C4-2B (cell line): ENCODE measurements around the gene PCDH9.

Source experiments
- H3K27ac ChIP-seq: fragments of 450-650 bp; 2 replicates; pipeline ENCODE4 v1.5.1; 2017
- CTCF ChIP-seq: fragments of 450-650 bp; conservative IDR thresholded peaks from 2 replicates; pipeline ENCODE4 v1.5.1; 2017; ENCODE audit warnings: mild to moderate bottlenecking
- ZFX ChIP-seq: fragments of 450-650 bp; IDR thresholded peaks from 2 replicates; pipeline ENCODE4 v1.6.1; 2017

The PCDH9 gene

GRCh38 chr13:66469745-66470144, 760.4 kb downstream of the PCDH9 start:
- no peak overlapping the region for H3K27ac ChIP-seq
- TF ChIP-seq CTCF (no peak), ZFX (no peak)

- TF ChIP-seq ZFX, result no peak
- TF ChIP-seq CTCF, result no peak
- H3K27ac ChIP-seq, result no peak overlapping the region
Observed at GRCh38 chr13:66468656-66469055, 761.5 kb downstream of the PCDH9 start.

GRCh38 chr13:66462187-66462586, 767.9 kb downstream of the PCDH9 start:
- TF ChIP-seq CTCF (no peak), ZFX (no peak)
- H3K27ac ChIP-seq, result no peak overlapping the region

- no peak overlapping the region for H3K27ac ChIP-seq
- TF ChIP-seq CTCF (no peak), ZFX (no peak)
Observed at GRCh38 chr13:66461021-66461420, 769.1 kb downstream of the PCDH9 start.

GRCh38 chr13:66459634-66460033, 770.5 kb downstream of the PCDH9 start:
- H3K27ac ChIP-seq, result no peak overlapping the region
- TF ChIP-seq CTCF, result no peak
- TF ChIP-seq ZFX, result no peak

GRCh38 chr13:66459143-66459542, 771.0 kb downstream of the PCDH9 start:
- TF ChIP-seq CTCF (no peak), ZFX (no peak)
- H3K27ac ChIP-seq, result no peak overlapping the region

- no peak overlapping the region for H3K27ac ChIP-seq
- no peak for TF ChIP-seq CTCF
- no peak for TF ChIP-seq ZFX
Observed at GRCh38 chr13:66446413-66446812, 783.7 kb downstream of the PCDH9 start.
